CD8-positive, alpha-beta memory T cell (primary cell): ENCODE data around the gene BANP. TPM values are rescaled to one million over a fixed set of nuclear protein-coding genes. Genes with fewer than 3 reads are reported as not detected.

Experiments used
- CTCF ChIA-PET: fragments of 350-600 bp; sonication (Branson Sonifier 250); formaldehyde crosslinking; loops from one replicate; lab custom pipeline; 2021; ENCODE audit warnings: antibody characterized with exemption; lab: Charles Lee
- POLR2A ChIA-PET: fragments of 350-600 bp; sonication (Branson Sonifier 250); formaldehyde crosslinking; loops from one replicate; lab custom pipeline; 2021; ENCODE audit warnings: antibody characterized with exemption; lab: Charles Lee
- DNase-seq, 5 donors: peaks; one replicate each; pipeline versions ENCODE4 v3.0.0 to v3.0.0-alpha.2; 2020 to 2022; ENCODE audit warnings: mixed read lengths in 1 of 5
- H3K27ac ChIP-seq: one replicate; pipeline ENCODE4 v1.7.0; 2013; ENCODE audit warnings: low read depth, mild to moderate bottlenecking, low read length, moderate library complexity
- H3K27me3 ChIP-seq: 2 replicates; pipeline ENCODE4 v1.7.0; 2013; ENCODE audit warnings: low read length, mild to moderate bottlenecking; ENCODE audit not compliant: insufficient read depth, poor library complexity, severe bottlenecking
- H3K36me3 ChIP-seq: 2 replicates; pipeline ENCODE4 v1.7.0; 2013; ENCODE audit warnings: mild to moderate bottlenecking, low read length, moderate library complexity; ENCODE audit not compliant: insufficient read depth
- H3K4me1 ChIP-seq: 2 replicates; pipeline ENCODE4 v1.7.0; 2013; ENCODE audit warnings: mild to moderate bottlenecking, low read length, moderate library complexity; ENCODE audit not compliant: insufficient read depth
- H3K4me3 ChIP-seq: 2 replicates; pipeline ENCODE4 v1.7.0; 2013; ENCODE audit warnings: mild to moderate bottlenecking, low read length
- H3K9me3 ChIP-seq: 2 replicates; pipeline ENCODE4 v1.7.0; 2013; ENCODE audit warnings: mild to moderate bottlenecking, low read length
- H3K27ac Mint-ChIP-seq, 8 donors: one replicate each; pipeline ENCODE4 v1.8.0; 2020 to 2021; ENCODE audit warnings: mixed read lengths in 8 of 8, mild to moderate bottlenecking in 6 of 8, inconsistent platforms in 3 of 8, moderate library complexity in 3 of 8
- H3K27me3 Mint-ChIP-seq, 2 donors: one replicate each; pipeline ENCODE4 v1.8.0; 2020 to 2021; ENCODE audit warnings: mixed read lengths in 2 of 2, mild to moderate bottlenecking in 1 of 2, moderate library complexity in 1 of 2
- H3K36me3 Mint-ChIP-seq, 3 donors: one replicate each; pipeline ENCODE4 v1.8.0; 2020 to 2021; ENCODE audit warnings: mixed read lengths in 3 of 3, inconsistent platforms in 1 of 3, mild to moderate bottlenecking in 1 of 3
- H3K4me1 Mint-ChIP-seq, 3 donors: one replicate each; pipeline ENCODE4 v1.8.0; 2020 to 2021; ENCODE audit warnings: mixed read lengths in 3 of 3, inconsistent platforms in 1 of 3, mild to moderate bottlenecking in 1 of 3
- H3K4me3 Mint-ChIP-seq, 7 donors: one replicate each; pipeline ENCODE4 v1.8.0; 2020 to 2021; ENCODE audit warnings: mixed read lengths in 7 of 7, mild to moderate bottlenecking in 6 of 7, moderate library complexity in 4 of 7, inconsistent platforms in 2 of 7
- H3K9me3 Mint-ChIP-seq, 5 donors: one replicate each; pipeline ENCODE4 v1.8.0; 2020 to 2022; ENCODE audit warnings: mixed read lengths in 5 of 5, mild to moderate bottlenecking in 3 of 5, moderate library complexity in 2 of 5, inconsistent platforms in 1 of 5
- polyA plus RNA-seq: library from polyadenylated mRNA; unstranded; fragments of 300-500 nt; fragmentation: Illumina TruSeq; gene quantifications from one replicate; pipeline ENCODE4 v1.2.3, GENCODE V29; 2021
- total RNA-seq, 2 experiments: library from RNA; stranded (reverse); gene quantifications; one replicate each; pipeline ENCODE4 v1.2.3, GENCODE V29; 2021

The BANP gene
- total and polyA plus RNA-seq, 3 experiments from 2014 or later, result 28.5 to 32.5 (median 29.5) TPM

- no peak overlapping the region for H3K4me3 ChIP-seq
- Mint-ChIP-seq H3K27me3 (no peaks in the 10 kb centered on the region), H3K4me1 (no peaks in the 10 kb centered on the region), H3K9me3 (no peaks in the 10 kb centered on the region), H3K4me3 (no peak overlapping the region), H3K27ac (no peak overlapping the region), H3K36me3 (peaks cover 0 to 78% (median 3%) of the 10 kb centered on the region in 3 donors)
- H3K9me3 ChIP-seq, result no peaks in the 10 kb centered on the region
- H3K27ac ChIP-seq, result no peak overlapping the region
- H3K4me1 ChIP-seq, result no peaks in the 10 kb centered on the region
- CTCF ChIA-PET, result no interaction called here
- no peaks in the 10 kb centered on the region for H3K27me3 ChIP-seq
- no peak for DNase-seq
- peaks cover 4% of the 10 kb centered on the region for H3K36me3 ChIP-seq
- POLR2A ChIA-PET, result no interaction called here
Observed at GRCh38 chr16:88062341-88063210, 111.3 kb downstream of the BANP start.

- Mint-ChIP-seq H3K27ac (peak overlapping the region in 1 of 8 donors; percentile 72), H3K36me3 (peaks cover 0 to 74% (median 3%) of the 10 kb centered on the region in 3 donors), H3K27me3 (peaks cover 0 to 2% of the 10 kb centered on the region in 2 donors), H3K9me3 (no peaks in the 10 kb centered on the region), H3K4me3 (no peak overlapping the region), H3K4me1 (no peaks in the 10 kb centered on the region)
- Histone ChIP-seq H3K27me3 (no peaks in the 10 kb centered on the region), H3K9me3 (no peaks in the 10 kb centered on the region), H3K36me3 (peaks cover 4% of the 10 kb centered on the region), H3K4me1 (no peaks in the 10 kb centered on the region), H3K27ac (no peak overlapping the region), H3K4me3 (no peak overlapping the region)
- ChIA-PET POLR2A (no interaction called here), CTCF (no interaction called here)
- no peak for DNase-seq
Observed at GRCh38 chr16:88063211-88063773, 112.1 kb downstream of the BANP start.

GRCh38 chr16:88064011-88064888, 113.0 kb downstream of the BANP start:
- Mint-ChIP-seq H3K27ac (peak overlapping the region in 1 of 8 donors; percentile 46), H3K36me3 (peaks cover 0 to 74% (median 3%) of the 10 kb centered on the region in 3 donors), H3K4me3 (no peak overlapping the region), H3K4me1 (no peaks in the 10 kb centered on the region), H3K27me3 (peaks cover 0 to 2% of the 10 kb centered on the region in 2 donors), H3K9me3 (no peaks in the 10 kb centered on the region)
- DNase-seq, result no peak
- Histone ChIP-seq H3K27me3 (no peaks in the 10 kb centered on the region), H3K4me3 (no peak overlapping the region), H3K27ac (no peak overlapping the region), H3K4me1 (no peaks in the 10 kb centered on the region), H3K9me3 (no peaks in the 10 kb centered on the region), H3K36me3 (peaks cover 4% of the 10 kb centered on the region)
- ChIA-PET CTCF (no interaction called here), POLR2A (no interaction called here)

- peaks cover 0 to 6% (median 0%) of the 10 kb centered on the region in 3 donors for H3K4me1 Mint-ChIP-seq
- ChIA-PET POLR2A (no interaction called here), CTCF (no interaction called here)
- DNase-seq, result no peak
- H3K36me3 Mint-ChIP-seq, result peaks cover 3 to 74% (median 7%) of the 10 kb centered on the region in 3 donors
- H3K27me3 ChIP-seq, result no peaks in the 10 kb centered on the region
- H3K4me1 ChIP-seq, result no peaks in the 10 kb centered on the region
- H3K27ac ChIP-seq, result no peak overlapping the region
- H3K27me3 Mint-ChIP-seq, result peaks cover 0 to 2% of the 10 kb centered on the region in 2 donors
- H3K9me3 Mint-ChIP-seq, result no peaks in the 10 kb centered on the region
- no peak overlapping the region for H3K4me3 Mint-ChIP-seq
- H3K4me3 ChIP-seq, result no peak overlapping the region
- peak overlapping the region in 1 of 8 donors; percentile 46 for H3K27ac Mint-ChIP-seq
- H3K36me3 ChIP-seq, result peaks cover 4% of the 10 kb centered on the region
- no peaks in the 10 kb centered on the region for H3K9me3 ChIP-seq
Observed at GRCh38 chr16:88064889-88065746, 113.9 kb downstream of the BANP start.

- ChIA-PET POLR2A (no interaction called here), CTCF (no interaction called here)
- no peaks in the 10 kb centered on the region for H3K9me3 ChIP-seq
- H3K27me3 Mint-ChIP-seq, result peaks cover 0 to 2% of the 10 kb centered on the region in 2 donors
- no peak overlapping the region for H3K4me3 Mint-ChIP-seq
- no peak overlapping the region for H3K4me3 ChIP-seq
- no peak for DNase-seq
- no peak overlapping the region for H3K27ac Mint-ChIP-seq
- H3K27me3 ChIP-seq, result no peaks in the 10 kb centered on the region
- peaks cover 4% of the 10 kb centered on the region for H3K36me3 ChIP-seq
- H3K4me1 Mint-ChIP-seq, result peaks cover 0 to 6% (median 0%) of the 10 kb centered on the region in 3 donors
- no peaks in the 10 kb centered on the region for H3K4me1 ChIP-seq
- no peak overlapping the region for H3K27ac ChIP-seq
- H3K9me3 Mint-ChIP-seq, result no peaks in the 10 kb centered on the region
- peaks cover 3 to 76% (median 7%) of the 10 kb centered on the region in 3 donors for H3K36me3 Mint-ChIP-seq
Observed at GRCh38 chr16:88065747-88066142, 114.5 kb downstream of the BANP start.

GRCh38 chr16:88066234-88066633, 115.0 kb downstream of the BANP start:
- no peak overlapping the region for H3K4me3 ChIP-seq
- H3K27me3 Mint-ChIP-seq, result peaks cover 0 to 2% of the 10 kb centered on the region in 2 donors
- H3K4me1 ChIP-seq, result no peaks in the 10 kb centered on the region
- H3K36me3 ChIP-seq, result peaks cover 4% of the 10 kb centered on the region
- H3K27ac ChIP-seq, result no peak overlapping the region
- ChIA-PET CTCF (no interaction called here), POLR2A (no interaction called here)
- H3K4me1 Mint-ChIP-seq, result peaks cover 0 to 6% (median 0%) of the 10 kb centered on the region in 3 donors
- no peak overlapping the region for H3K27ac Mint-ChIP-seq
- no peaks in the 10 kb centered on the region for H3K9me3 Mint-ChIP-seq
- H3K36me3 Mint-ChIP-seq, result peaks cover 3 to 73% (median 7%) of the 10 kb centered on the region in 3 donors
- no peaks in the 10 kb centered on the region for H3K9me3 ChIP-seq
- no peaks in the 10 kb centered on the region for H3K27me3 ChIP-seq
- no peak overlapping the region for H3K4me3 Mint-ChIP-seq
- no peak for DNase-seq

- Histone ChIP-seq H3K27me3 (no peaks in the 10 kb centered on the region), H3K36me3 (peaks cover 4% of the 10 kb centered on the region), H3K4me3 (no peak overlapping the region), H3K27ac (no peak overlapping the region), H3K9me3 (no peaks in the 10 kb centered on the region), H3K4me1 (no peaks in the 10 kb centered on the region)
- no peaks in the 10 kb centered on the region for H3K9me3 Mint-ChIP-seq
- ChIA-PET CTCF (no interaction called here), POLR2A (no interaction called here)
- DNase-seq, result no peak
- no peak overlapping the region for H3K4me3 Mint-ChIP-seq
- H3K36me3 Mint-ChIP-seq, result peaks cover 3 to 72% (median 7%) of the 10 kb centered on the region in 3 donors
- peak overlapping the region in 1 of 8 donors; percentile 77 for H3K27ac Mint-ChIP-seq
- peaks cover 0 to 6% (median 0%) of the 10 kb centered on the region in 3 donors for H3K4me1 Mint-ChIP-seq
- peaks cover 0 to 2% of the 10 kb centered on the region in 2 donors for H3K27me3 Mint-ChIP-seq
Observed at GRCh38 chr16:88066680-88067529, 115.7 kb downstream of the BANP start.
